Measurements from ENCODE around the gene GSTM2. TPM values are rescaled to one million over a fixed set of nuclear protein-coding genes. Genes with fewer than 3 reads are reported as not detected.

GSTM2 gene
- total and polyA plus RNA-seq, 7 donors = 35.5 to 175 (median 61.8) TPM

- H3K36me3 ChIP-seq (ENCODE audit: insufficient read depth in 1 of 2, low read depth in 1 of 2) = no peaks in the 10 kb centered on the region
- H3K4me3 ChIP-seq = peak overlapping the region; percentile 46
- no peaks in the 10 kb centered on the region for H3K27me3 ChIP-seq (ENCODE audit: insufficient read depth in 3 of 3, low read length in 2 of 3)
- DNase-seq = no peak
- peak in 3 of 4 donors; percentile 18 to 27 (median 20) for ATAC-seq
- 56 to 61% (median 59%) methylated on average over 21 to 22 of the region's 22 CpGs for WGBS, 3 donors
- no peak overlapping the region for H3K27ac ChIP-seq
- no peak for TF ChIP-seq CTCF (IDR thresholded peaks at IDR 0.05)
- H3K4me1 ChIP-seq = no peaks in the 10 kb centered on the region
- intact Hi-C loops (cut with DNase I) = no loop called here
- no peaks in the 10 kb centered on the region for H3K9me3 ChIP-seq
Measured at GRCh38 chr1:109712321-109712864, 44.5 kb downstream of the GSTM2 start.

- Histone ChIP-seq H3K9me3 (no peaks in the 10 kb centered on the region), H3K27ac (no peak overlapping the region), H3K4me1 (no peaks in the 10 kb centered on the region), H3K36me3 (ENCODE audit: insufficient read depth in 1 of 2, low read depth in 1 of 2) (no peaks in the 10 kb centered on the region), H3K4me3 (no peak overlapping the region), H3K27me3 (ENCODE audit: insufficient read depth in 3 of 3, low read length in 2 of 3) (no peaks in the 10 kb centered on the region)
- no peak for DNase-seq
- intact Hi-C loops (cut with DNase I) = no loop called here
- no peak for TF ChIP-seq CTCF (IDR thresholded peaks at IDR 0.05)
- WGBS, 3 donors = 93 to 97% (median 95%) methylated on average over 5 of the region's 5 CpGs
- ATAC-seq = no peak
Measured at GRCh38 chr1:109713636-109714035, 45.8 kb downstream of the GSTM2 start.

- no peaks in the 10 kb centered on the region for H3K27me3 ChIP-seq (ENCODE audit: insufficient read depth in 3 of 3, low read length in 2 of 3)
- no peak overlapping the region for H3K4me3 ChIP-seq
- no peaks in the 10 kb centered on the region for H3K4me1 ChIP-seq
- H3K36me3 ChIP-seq (ENCODE audit: insufficient read depth in 1 of 2, low read depth in 1 of 2) = no peaks in the 10 kb centered on the region
- 82 to 88% (median 87%) methylated on average over 12 of the region's 12 CpGs for WGBS, 3 donors
- TF ChIP-seq CTCF (IDR thresholded peaks at IDR 0.05) = no peak
- H3K9me3 ChIP-seq = no peaks in the 10 kb centered on the region
- intact Hi-C loops (cut with DNase I) = no loop called here
- DNase-seq (no peak), ATAC-seq (no peak)
- no peak overlapping the region for H3K27ac ChIP-seq
Measured at GRCh38 chr1:109714661-109715372, 47.0 kb downstream of the GSTM2 start.

- DNase-seq = no peak
- no peak for TF ChIP-seq CTCF (IDR thresholded peaks at IDR 0.05)
- intact Hi-C loops (cut with DNase I) = no loop called here
Measured at GRCh38 chr1:109716121-109716520, 48.3 kb downstream of the GSTM2 start.

More at GRCh38 chr1:109716121-109716520, 48.3 kb downstream of the GSTM2 start:
- H3K36me3 ChIP-seq (ENCODE audit: insufficient read depth in 1 of 2, low read depth in 1 of 2) = no peaks in the 10 kb centered on the region
- no peaks in the 10 kb centered on the region for H3K4me1 ChIP-seq
- WGBS, 3 donors = 81 to 95% (median 88%) methylated on average over 3 of the region's 3 CpGs
- H3K4me3 ChIP-seq = no peak overlapping the region
- H3K9me3 ChIP-seq = no peaks in the 10 kb centered on the region
- no peak for ATAC-seq
- H3K27ac ChIP-seq = no peak overlapping the region
- no peaks in the 10 kb centered on the region for H3K27me3 ChIP-seq (ENCODE audit: insufficient read depth in 3 of 3, low read length in 2 of 3)

All from psoas muscle (tissue), 8 donors.